Measurements from ENCODE around the gene ABCB9. TPM values are rescaled to one million over a fixed set of nuclear protein-coding genes. Genes with fewer than 3 reads are reported as not detected.
"Not testable (repeated sequence)": the region's sequence is repeated elsewhere in the genome, so short reads cannot be mapped to it uniquely, and the experiment has no call there.

The ABCB9 gene
- total RNA-seq, 4 donors from 2014 or later, result 2.7 to 9.5 (median 7.4) TPM

DNA sequence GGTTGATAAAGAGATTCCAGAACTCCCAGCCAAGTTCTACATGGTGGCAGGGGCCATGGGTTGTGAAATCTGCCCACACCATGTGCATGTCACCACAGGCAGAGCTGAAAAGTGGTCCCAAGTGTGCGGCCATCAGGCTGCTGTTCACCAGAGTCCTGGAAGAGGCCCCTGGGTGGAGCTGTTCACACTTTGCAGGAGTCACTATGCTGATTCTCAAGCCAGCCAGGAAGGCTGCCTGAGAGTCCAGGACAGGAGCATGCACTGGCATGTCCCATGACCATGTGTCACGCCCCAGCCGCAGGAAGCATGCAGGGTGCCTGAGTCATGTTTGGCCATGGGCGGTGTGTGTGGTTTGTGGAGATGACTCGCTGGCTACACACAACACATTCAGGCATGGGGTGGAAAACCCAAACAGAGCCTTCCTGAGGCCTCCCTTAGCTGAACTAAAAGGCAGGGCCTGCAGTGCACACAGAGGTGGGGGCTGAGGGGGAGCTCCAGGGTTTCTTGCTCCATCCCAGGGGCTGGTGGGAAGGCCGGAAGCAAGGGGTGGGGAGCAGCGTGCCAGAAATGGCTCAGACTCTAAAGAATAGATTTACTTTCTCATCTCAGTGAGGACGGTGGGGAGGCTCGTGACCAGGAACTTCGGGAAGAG lies 19.4 kb downstream of the ABCB9 start:
- Histone ChIP-seq H3K27me3 (no peaks in the 10 kb centered on the region), H3K4me1 (peaks cover 51% of the 10 kb centered on the region), H3K9me3 (no peaks in the 10 kb centered on the region), H3K27ac (peak overlapping the region; percentile 91), H3K4me3 (no peak overlapping the region), H3K36me3 (no peaks in the 10 kb centered on the region)
- 24% methylated on average over 6 of the region's 10 CpGs for WGBS
- DNase-seq (ENCODE audit: low spot score in 2 of 2), result peak; percentile 98
- no peak for TF ChIP-seq POLR2A (IDR thresholded peaks at IDR 0.05)
- TF ChIP-seq POLR2AphosphoS5 (IDR thresholded peaks at IDR 0.05), result peak; percentile 89 to 99 (median 96)
- no peak for TF ChIP-seq EP300 (IDR thresholded peaks at IDR 0.05)
- TF ChIP-seq, protein P1, sequence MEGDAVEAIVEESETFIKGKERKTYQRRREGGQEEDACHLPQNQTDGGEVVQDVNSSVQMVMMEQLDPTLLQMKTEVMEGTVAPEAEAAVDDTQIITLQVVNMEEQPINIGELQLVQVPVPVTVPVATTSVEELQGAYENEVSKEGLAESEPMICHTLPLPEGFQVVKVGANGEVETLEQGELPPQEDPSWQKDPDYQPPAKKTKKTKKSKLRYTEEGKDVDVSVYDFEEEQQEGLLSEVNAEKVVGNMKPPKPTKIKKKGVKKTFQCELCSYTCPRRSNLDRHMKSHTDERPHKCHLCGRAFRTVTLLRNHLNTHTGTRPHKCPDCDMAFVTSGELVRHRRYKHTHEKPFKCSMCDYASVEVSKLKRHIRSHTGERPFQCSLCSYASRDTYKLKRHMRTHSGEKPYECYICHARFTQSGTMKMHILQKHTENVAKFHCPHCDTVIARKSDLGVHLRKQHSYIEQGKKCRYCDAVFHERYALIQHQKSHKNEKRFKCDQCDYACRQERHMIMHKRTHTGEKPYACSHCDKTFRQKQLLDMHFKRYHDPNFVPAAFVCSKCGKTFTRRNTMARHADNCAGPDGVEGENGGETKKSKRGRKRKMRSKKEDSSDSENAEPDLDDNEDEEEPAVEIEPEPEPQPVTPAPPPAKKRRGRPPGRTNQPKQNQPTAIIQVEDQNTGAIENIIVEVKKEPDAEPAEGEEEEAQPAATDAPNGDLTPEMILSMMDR (IDR thresholded peaks at IDR 0.05), result peak; percentile 28 to 53

DNA sequence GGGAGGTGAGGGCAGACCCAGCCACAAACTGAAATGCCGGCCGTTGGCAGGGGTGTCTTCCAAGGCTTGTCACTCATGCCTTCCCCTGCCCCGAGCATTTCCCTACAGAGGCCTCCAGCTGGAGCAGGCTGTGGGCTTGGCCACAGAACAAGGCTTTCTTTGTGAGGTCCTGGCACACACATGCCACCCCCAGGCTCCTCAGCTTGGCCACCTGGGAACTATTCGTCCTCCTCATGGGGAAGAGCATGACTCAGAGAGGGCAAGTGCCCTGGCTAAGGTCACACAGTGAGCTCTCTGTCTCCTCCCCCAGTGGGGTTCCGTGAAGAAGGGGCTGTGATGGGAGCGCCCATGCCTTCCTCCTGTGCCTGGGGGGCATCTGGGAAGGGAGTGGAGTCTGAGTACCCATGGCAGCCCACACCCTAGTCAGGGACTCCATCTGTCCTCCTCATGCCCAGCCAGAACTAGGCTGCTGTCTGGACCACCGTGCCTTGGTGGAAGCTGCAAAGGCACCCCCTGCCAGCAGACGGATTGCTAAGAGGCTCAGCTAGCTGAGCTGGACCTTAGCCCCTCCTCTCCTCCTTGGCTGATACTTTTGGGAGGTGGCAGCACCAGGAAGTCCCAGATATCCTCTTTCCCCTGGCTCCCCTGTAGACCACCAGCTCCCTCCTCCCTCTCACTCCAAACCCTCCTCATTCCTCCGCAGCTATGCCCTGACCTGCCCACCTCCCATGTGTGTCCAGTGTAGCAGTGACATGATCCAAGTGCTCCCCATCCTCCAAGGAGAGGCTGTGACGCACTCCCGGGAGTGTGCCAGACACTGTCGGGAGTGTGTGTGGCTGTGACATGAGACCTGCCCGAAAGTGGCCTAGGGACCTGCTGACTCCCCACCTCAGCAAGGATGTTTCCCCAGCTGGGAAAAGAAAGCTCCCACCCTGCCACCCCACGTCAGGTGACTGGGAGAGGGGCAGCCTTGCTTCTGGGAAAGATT lies 21.4 kb downstream of the ABCB9 start:
- H3K4me1 ChIP-seq, result peaks cover 50% of the 10 kb centered on the region
- H3K27ac ChIP-seq, result peak overlapping the region; percentile 63
- H3K9me3 ChIP-seq, result no peaks in the 10 kb centered on the region
- no peaks in the 10 kb centered on the region for H3K36me3 ChIP-seq
- peak in 1 of 2 donors; percentile 88 for DNase-seq (ENCODE audit: low spot score in 2 of 2)
- H3K27me3 ChIP-seq, result no peaks in the 10 kb centered on the region
- TF ChIP-seq EP300 (IDR thresholded peaks at IDR 0.05) (no peak), POLR2AphosphoS5 (IDR thresholded peaks at IDR 0.05) (no peak), POLR2A (IDR thresholded peaks at IDR 0.05) (no peak)
- TF ChIP-seq, protein P1 (IDR thresholded peaks at IDR 0.05), result no peak
- WGBS, result 57% methylated on average over 8 of the region's 14 CpGs
- H3K4me3 ChIP-seq, result no peak overlapping the region

DNA sequence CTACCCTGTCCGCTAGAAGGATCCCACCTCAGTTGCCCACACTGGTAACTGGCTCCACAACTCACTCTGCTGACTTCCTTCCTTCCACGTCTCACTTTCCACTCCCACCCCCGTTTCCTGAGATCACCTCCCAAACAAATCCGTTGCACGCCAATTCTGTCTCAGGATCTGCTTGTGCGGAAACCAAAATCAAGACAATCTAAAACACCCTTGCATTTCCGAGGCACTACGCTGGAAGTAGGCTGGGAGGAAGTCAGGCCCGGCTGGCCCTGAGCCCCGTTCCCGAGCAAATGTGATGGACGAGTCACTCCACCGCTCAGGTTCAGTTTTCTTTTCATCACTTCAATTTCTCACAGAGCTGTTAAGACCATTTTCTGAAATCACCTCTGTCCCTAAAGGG lies 23.1 kb downstream of the ABCB9 start:
- no peak for TF ChIP-seq POLR2A (IDR thresholded peaks at IDR 0.05)
- TF ChIP-seq, protein P1 (IDR thresholded peaks at IDR 0.05), result no peak
- no peak for TF ChIP-seq POLR2AphosphoS5 (IDR thresholded peaks at IDR 0.05)
- no peak for TF ChIP-seq EP300 (IDR thresholded peaks at IDR 0.05)
- Histone ChIP-seq H3K27me3 (no peaks in the 10 kb centered on the region), H3K36me3 (no peaks in the 10 kb centered on the region), H3K4me3 (no peak overlapping the region), H3K27ac (no peak overlapping the region), H3K9me3 (no peaks in the 10 kb centered on the region), H3K4me1 (peaks cover 45% of the 10 kb centered on the region)
- no peak for DNase-seq (ENCODE audit: low spot score in 2 of 2)
- WGBS, result 73% methylated on average over 13 of the region's 13 CpGs

DNA sequence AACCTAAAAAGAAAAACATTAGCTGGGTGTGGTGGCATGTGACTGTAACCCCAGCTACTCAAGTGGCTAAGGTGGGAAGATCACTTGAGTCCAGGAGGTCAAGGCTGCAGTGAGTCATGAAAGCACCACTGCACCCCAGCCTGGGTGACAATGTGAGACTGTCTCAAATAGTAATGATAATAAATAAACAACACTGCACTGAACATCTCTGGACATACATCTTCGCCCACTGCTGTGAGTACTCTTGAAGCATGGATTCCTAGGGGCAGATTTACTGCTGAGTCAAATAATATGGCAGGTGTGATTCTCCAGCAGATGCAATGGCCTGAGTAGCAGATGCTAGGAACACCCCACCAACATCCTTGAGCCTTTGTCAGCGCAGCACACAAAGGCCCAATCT lies 23.6 kb downstream of the ABCB9 start:
- WGBS, result 92% methylated on average over 2 of the region's 2 CpGs
- no peak overlapping the region for H3K4me3 ChIP-seq

DNA sequence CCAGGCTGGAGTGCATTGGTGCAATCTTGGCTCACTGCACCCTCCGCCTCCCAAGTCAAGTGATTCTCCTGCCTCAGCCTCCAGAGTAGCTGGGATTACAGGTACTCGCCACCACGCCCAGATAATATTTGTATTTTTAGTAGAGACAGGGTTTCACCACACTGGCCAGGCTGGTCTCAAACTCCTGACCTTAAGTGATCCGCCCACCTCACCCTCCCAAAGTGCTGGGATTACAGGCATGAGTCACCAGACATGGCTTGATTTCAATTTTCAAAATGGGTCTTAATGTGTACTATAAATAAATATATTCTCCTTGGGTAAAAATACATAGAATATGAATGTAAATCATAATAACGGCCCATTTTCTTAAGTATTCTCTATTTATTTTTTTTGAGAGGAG lies 24.9 kb downstream of the ABCB9 start:
- H3K27me3 ChIP-seq; H3K9me3 ChIP-seq; H3K36me3 ChIP-seq; H3K4me3 ChIP-seq; DNase-seq (ENCODE audit: low spot score in 2 of 2); H3K27ac ChIP-seq: not testable (repeated sequence)
- 81% methylated on average over 5 of the region's 5 CpGs for WGBS
- H3K4me1 ChIP-seq, result peaks cover 29% of the 10 kb centered on the region

More for the DNA sequence above, 23.6 kb downstream of the ABCB9 start:
- H3K9me3 ChIP-seq, result no peaks in the 10 kb centered on the region
- no peaks in the 10 kb centered on the region for H3K27me3 ChIP-seq
- TF ChIP-seq, protein P1 (IDR thresholded peaks at IDR 0.05), result no peak
- TF ChIP-seq POLR2AphosphoS5 (IDR thresholded peaks at IDR 0.05) (no peak), POLR2A (IDR thresholded peaks at IDR 0.05) (no peak), EP300 (IDR thresholded peaks at IDR 0.05) (no peak)
- DNase-seq (ENCODE audit: low spot score in 2 of 2), result no peak
- H3K27ac ChIP-seq, result no peak overlapping the region
- H3K4me1 ChIP-seq, result peaks cover 42% of the 10 kb centered on the region
- no peaks in the 10 kb centered on the region for H3K36me3 ChIP-seq

All from suprapubic skin (tissue), 4 donors.